BLaER1 treated with 17β-estradiol and CSF1 and Interleukin-3, amounts not matched to agents 10 nM and 100 nM (cell line): Measurements from ENCODE around the gene SASS6.

ENCODE experiments used
- H3K27ac ChIP-seq, 11 experiments: shearing (Covaris generic); formaldehyde crosslinking; 2 replicates each; pipeline ENCODE4 v1.8.1; 2022
- H3K27me3 ChIP-seq, 11 experiments: shearing (Covaris generic); formaldehyde crosslinking; 2 replicates each; pipeline ENCODE4 v1.8.1; 2022
- H3K36me3 ChIP-seq, 11 experiments: shearing (Covaris generic); formaldehyde crosslinking; 2 replicates each; pipeline ENCODE4 v1.8.1; 2022
- H3K4me1 ChIP-seq, 10 experiments: shearing (Covaris generic); formaldehyde crosslinking; 2 replicates each; pipeline ENCODE4 v1.8.1; 2022
- H3K4me2 ChIP-seq, 11 experiments: shearing (Covaris generic); formaldehyde crosslinking; 2 replicates each; pipeline ENCODE4 v1.8.1; 2022
- H3K4me3 ChIP-seq, 10 experiments: shearing (Covaris generic); formaldehyde crosslinking; 2 replicates each; pipeline ENCODE4 v1.8.1; 2022
- H3K9ac ChIP-seq, 11 experiments: shearing (Covaris generic); formaldehyde crosslinking; 2 replicates each; pipeline ENCODE4 v1.8.1; 2022
- H3K9me3 ChIP-seq, 11 experiments: shearing (Covaris generic); formaldehyde crosslinking; replicated peaks in 1 of 11; 2 replicates each; pipeline ENCODE4 v1.8.1; 2022
- H4K20me1 ChIP-seq, 11 experiments: shearing (Covaris generic); formaldehyde crosslinking; 2 replicates each; pipeline ENCODE4 v1.8.1; 2022
- Cebpa-rat ChIP-seq, 11 experiments: shearing (Covaris generic); IDR thresholded peaks; 2 replicates each; pipeline ENCODE4 v1.8.1; 2022

Gene SASS6

GRCh38 chr1:100132566-100133477 lies at the start of gene SASS6, which contains the start of gene TRMT13:
SASS6 (minus strand) TSS chr1:100132930; CDS start chr1:100132814, 116 bp downstream.
TRMT13 (plus strand) TSS chr1:100133163; CDS start chr1:100133169, 6 bp downstream.
- peaks cover 22 to 37% (median 29%) of the 10 kb centered on the region in 10 experiments for H3K4me1 ChIP-seq
- H3K4me3 ChIP-seq: peak within 1 kb of the TSS; percentile 79 to 98 (median 90)
- H3K9me3 ChIP-seq: no peaks in the 10 kb centered on the region
- no peaks in the 10 kb centered on the region for H3K27me3 ChIP-seq
- no peak for TF ChIP-seq Cebpa-rat (IDR thresholded peaks at IDR 0.05)
- peak within 1 kb of the TSS; percentile 42 to 83 (median 76); a peak in 21 of 22 replicates for H3K27ac ChIP-seq
- H4K20me1 ChIP-seq: no peaks in the 10 kb centered on the region; a peak in 1 of 22 replicates
- peaks cover 14 to 25% (median 19%) of the 10 kb centered on the region in 11 experiments for H3K36me3 ChIP-seq
- H3K4me2 ChIP-seq: peak within 1 kb of the TSS; percentile 83 to 96 (median 90)
- peak within 1 kb of the TSS; percentile 75 to 86 (median 83) for H3K9ac ChIP-seq

- H3K27ac ChIP-seq: no peak within 1 kb of the TSS
- no peak for TF ChIP-seq Cebpa-rat (IDR thresholded peaks at IDR 0.05)
- no peak within 1 kb of the TSS for H3K9ac ChIP-seq
- no peak within 1 kb of the TSS for H3K4me3 ChIP-seq
- H4K20me1 ChIP-seq: no peaks in the 10 kb centered on the region
- H3K36me3 ChIP-seq: no peaks in the 10 kb centered on the region
- H3K4me2 ChIP-seq: no peak within 1 kb of the TSS
- no peaks in the 10 kb centered on the region for H3K9me3 ChIP-seq
- no peaks in the 10 kb centered on the region for H3K27me3 ChIP-seq
- no peaks in the 10 kb centered on the region for H3K4me1 ChIP-seq
Measured at GRCh38 chr1:100178091-100178490, 45.4 kb upstream of the SASS6 start, which contains the start of gene LRRC39. LRRC39 (minus strand) TSS chr1:100178256; CDS start chr1:100168516, 9,740 bp downstream.

GRCh38 chr1:100177295-100178041 lies 44.7 kb upstream of the SASS6 start:
- Histone ChIP-seq H3K4me3 (no peak overlapping the region), H3K27me3 (no peaks in the 10 kb centered on the region), H3K9ac (no peak overlapping the region), H3K4me1 (no peaks in the 10 kb centered on the region), H3K27ac (no peak overlapping the region), H4K20me1 (no peaks in the 10 kb centered on the region), H3K4me2 (no peak overlapping the region), H3K9me3 (no peaks in the 10 kb centered on the region), H3K36me3 (no peaks in the 10 kb centered on the region)
- no peak for TF ChIP-seq Cebpa-rat (IDR thresholded peaks at IDR 0.05)

- no peak overlapping the region for H3K9ac ChIP-seq
- H3K4me2 ChIP-seq: no peak overlapping the region
- no peaks in the 10 kb centered on the region for H3K36me3 ChIP-seq
- TF ChIP-seq Cebpa-rat (IDR thresholded peaks at IDR 0.05): no peak
- H3K27me3 ChIP-seq: no peaks in the 10 kb centered on the region
- H3K4me3 ChIP-seq: no peak overlapping the region
- H3K4me1 ChIP-seq: peaks cover 0 to 7% (median 0%) of the 10 kb centered on the region in 10 experiments; a peak in 5 of 20 replicates
- no peaks in the 10 kb centered on the region for H3K9me3 ChIP-seq
- no peak overlapping the region for H3K27ac ChIP-seq
- H4K20me1 ChIP-seq: no peaks in the 10 kb centered on the region
Measured at GRCh38 chr1:100168051-100168450, 35.3 kb upstream of the SASS6 start.

- no peak overlapping the region for H3K9ac ChIP-seq
- H3K36me3 ChIP-seq: no peaks in the 10 kb centered on the region
- no peaks in the 10 kb centered on the region for H4K20me1 ChIP-seq
- TF ChIP-seq Cebpa-rat (IDR thresholded peaks at IDR 0.05): no peak
- H3K4me1 ChIP-seq: peaks cover 0 to 7% (median 0%) of the 10 kb centered on the region in 10 experiments; a peak in 5 of 20 replicates
- no peaks in the 10 kb centered on the region for H3K9me3 ChIP-seq
- no peak overlapping the region for H3K27ac ChIP-seq
- H3K27me3 ChIP-seq: no peaks in the 10 kb centered on the region
- H3K4me2 ChIP-seq: no peak overlapping the region
- no peak overlapping the region for H3K4me3 ChIP-seq
Measured at GRCh38 chr1:100164702-100165101, 32.0 kb upstream of the SASS6 start.

- Histone ChIP-seq H3K9ac (no peak overlapping the region), H3K4me1 (peaks cover 0 to 7% (median 0%) of the 10 kb centered on the region in 10 experiments; a peak in 5 of 20 replicates), H3K4me3 (no peak overlapping the region), H4K20me1 (no peaks in the 10 kb centered on the region), H3K27me3 (no peaks in the 10 kb centered on the region), H3K9me3 (no peaks in the 10 kb centered on the region), H3K36me3 (no peaks in the 10 kb centered on the region), H3K27ac (no peak overlapping the region), H3K4me2 (peak overlapping the region in 1 of 11 experiments; percentile 27; a peak in 1 of 22 replicates)
- TF ChIP-seq Cebpa-rat (IDR thresholded peaks at IDR 0.05): no peak
Measured at GRCh38 chr1:100164216-100164615, 31.5 kb upstream of the SASS6 start.

GRCh38 chr1:100162881-100163280 lies 30.2 kb upstream of the SASS6 start:
- H4K20me1 ChIP-seq: no peaks in the 10 kb centered on the region
- H3K27me3 ChIP-seq: no peaks in the 10 kb centered on the region
- H3K9ac ChIP-seq: no peak overlapping the region
- peaks cover 0 to 7% (median 0%) of the 10 kb centered on the region in 10 experiments; a peak in 5 of 20 replicates for H3K4me1 ChIP-seq
- H3K36me3 ChIP-seq: no peaks in the 10 kb centered on the region
- H3K9me3 ChIP-seq: no peaks in the 10 kb centered on the region
- TF ChIP-seq Cebpa-rat (IDR thresholded peaks at IDR 0.05): no peak
- H3K27ac ChIP-seq: no peak overlapping the region
- no peak overlapping the region for H3K4me3 ChIP-seq
- H3K4me2 ChIP-seq: no peak overlapping the region

GRCh38 chr1:100152271-100152670 lies 19.5 kb upstream of the SASS6 start:
- H3K9me3 ChIP-seq: no peaks in the 10 kb centered on the region
- no peak for TF ChIP-seq Cebpa-rat (IDR thresholded peaks at IDR 0.05)
- H3K4me3 ChIP-seq: no peak overlapping the region
- peak overlapping the region in 3 of 11 experiments; percentile 3 to 36 (median 7); a peak in 3 of 22 replicates for H3K4me2 ChIP-seq
- no peak overlapping the region for H3K9ac ChIP-seq
- H3K27ac ChIP-seq: no peak overlapping the region
- peaks cover 18 to 41% (median 34%) of the 10 kb centered on the region in 11 experiments for H3K36me3 ChIP-seq
- H4K20me1 ChIP-seq: no peaks in the 10 kb centered on the region
- H3K27me3 ChIP-seq: no peaks in the 10 kb centered on the region
- H3K4me1 ChIP-seq: peaks cover 0 to 18% (median 2%) of the 10 kb centered on the region in 10 experiments; a peak in 7 of 20 replicates

- TF ChIP-seq Cebpa-rat (IDR thresholded peaks at IDR 0.05): no peak
- Histone ChIP-seq H3K4me3 (no peak overlapping the region), H4K20me1 (no peaks in the 10 kb centered on the region), H3K27ac (no peak overlapping the region), H3K27me3 (no peaks in the 10 kb centered on the region), H3K4me2 (peak overlapping the region in 3 of 11 experiments; percentile 3 to 36 (median 7); a peak in 3 of 22 replicates), H3K9ac (no peak overlapping the region), H3K4me1 (peaks cover 0 to 18% (median 2%) of the 10 kb centered on the region in 10 experiments; a peak in 7 of 20 replicates), H3K9me3 (no peaks in the 10 kb centered on the region), H3K36me3 (peaks cover 22 to 47% (median 39%) of the 10 kb centered on the region in 11 experiments)
Measured at GRCh38 chr1:100151679-100152078, 18.9 kb upstream of the SASS6 start.
